GM18519 (cell line): ENCODE measurements around the gene CSRP3.

Source experiments
- ATAC-seq: cut with Tn5 transposase; IDR thresholded peaks from one replicate; pipeline ENCODE4 v1.9.1; 2021; ENCODE audit warnings: mild to moderate bottlenecking, moderate library complexity; ENCODE audit not compliant: unreplicated experiment, low FRiP score

Gene CSRP3

GRCh38 chr11:19226378-19227195, 24.8 kb upstream of the CSRP3 start:
- ATAC-seq = no peak

GRCh38 chr11:19225581-19225980, 23.8 kb upstream of the CSRP3 start:
- no peak for ATAC-seq

DNA sequence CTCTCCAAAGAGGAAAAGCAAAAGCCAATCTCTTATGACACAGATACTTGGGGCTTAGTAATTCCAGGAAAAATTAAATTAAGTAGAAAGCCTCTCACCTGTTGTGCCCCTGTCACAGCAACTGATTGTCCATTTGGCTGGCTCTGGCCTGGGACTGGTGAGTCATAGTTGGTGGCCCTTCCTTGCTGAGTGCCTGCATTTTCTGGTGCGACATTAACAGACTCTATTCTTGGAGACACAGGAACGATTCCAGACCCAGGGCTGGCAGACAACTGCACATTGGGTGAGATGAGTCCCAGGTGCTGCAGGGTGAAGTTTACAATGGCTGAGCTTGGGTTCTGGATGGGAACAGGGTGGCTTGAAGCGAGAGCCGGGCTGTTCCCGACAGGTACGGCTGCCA, 23.3 kb upstream of the CSRP3 start:
- no peak for ATAC-seq

- no peak for ATAC-seq
These were observed 19.3 kb upstream of the CSRP3 start for GRCh38 chr11:19220903-19221724.

DNA sequence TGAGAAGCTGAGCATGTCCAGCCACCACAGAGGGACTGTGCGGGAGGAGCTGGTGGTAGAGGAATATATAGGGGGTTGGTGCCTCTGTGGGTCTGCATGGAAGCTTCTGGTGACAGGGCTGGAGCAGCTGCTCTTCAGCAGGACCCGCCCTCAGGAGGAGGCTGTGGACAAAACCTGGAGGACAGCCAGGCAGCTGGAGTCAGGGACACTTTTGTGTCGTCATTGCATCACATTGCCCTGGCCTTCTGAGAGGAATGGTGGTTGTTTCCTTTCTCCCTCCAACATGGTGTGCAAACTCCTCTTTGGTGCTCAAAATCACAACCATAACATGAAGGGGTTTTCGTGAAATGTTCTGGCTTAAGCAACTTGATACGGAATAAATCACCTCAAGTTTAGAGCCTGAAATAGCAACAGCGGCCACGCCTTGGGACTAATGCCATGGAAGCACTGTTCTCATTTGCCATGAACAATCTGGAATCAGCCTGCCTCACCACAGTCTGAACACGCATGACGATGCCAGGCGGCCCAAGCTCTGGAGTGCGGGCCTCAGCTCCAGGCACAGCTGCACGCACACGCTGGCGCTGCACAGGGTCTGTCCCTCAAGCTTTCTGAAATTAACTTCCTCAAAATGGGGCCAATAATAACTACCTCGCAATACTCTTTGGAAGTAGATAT, 17.1 kb upstream of the CSRP3 start:
- no peak for ATAC-seq

GRCh38 chr11:19218216-19218615, 16.4 kb upstream of the CSRP3 start:
- ATAC-seq = no peak

GRCh38 chr11:19216709-19217374, 15.1 kb upstream of the CSRP3 start:
- ATAC-seq = no peak

DNA sequence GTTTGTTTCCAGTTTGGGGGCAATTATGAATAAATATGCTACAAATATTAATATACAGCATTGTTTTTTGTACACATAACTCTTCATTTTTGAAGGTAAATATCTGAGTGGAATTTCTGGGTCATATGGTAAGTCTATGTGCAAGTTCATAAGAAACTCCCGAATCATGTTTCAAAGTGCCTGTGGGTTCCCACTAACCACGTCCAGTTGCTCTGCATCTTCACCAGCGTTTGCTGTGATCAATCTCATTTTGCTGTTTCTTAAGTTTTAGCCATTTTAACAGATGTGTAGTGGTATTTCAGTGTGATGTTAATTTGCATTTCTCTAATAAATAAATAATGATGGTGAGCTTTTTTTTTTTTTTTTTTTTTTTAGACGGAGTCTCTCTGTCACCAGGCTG, 14.2 kb upstream of the CSRP3 start:
- no peak for ATAC-seq

DNA sequence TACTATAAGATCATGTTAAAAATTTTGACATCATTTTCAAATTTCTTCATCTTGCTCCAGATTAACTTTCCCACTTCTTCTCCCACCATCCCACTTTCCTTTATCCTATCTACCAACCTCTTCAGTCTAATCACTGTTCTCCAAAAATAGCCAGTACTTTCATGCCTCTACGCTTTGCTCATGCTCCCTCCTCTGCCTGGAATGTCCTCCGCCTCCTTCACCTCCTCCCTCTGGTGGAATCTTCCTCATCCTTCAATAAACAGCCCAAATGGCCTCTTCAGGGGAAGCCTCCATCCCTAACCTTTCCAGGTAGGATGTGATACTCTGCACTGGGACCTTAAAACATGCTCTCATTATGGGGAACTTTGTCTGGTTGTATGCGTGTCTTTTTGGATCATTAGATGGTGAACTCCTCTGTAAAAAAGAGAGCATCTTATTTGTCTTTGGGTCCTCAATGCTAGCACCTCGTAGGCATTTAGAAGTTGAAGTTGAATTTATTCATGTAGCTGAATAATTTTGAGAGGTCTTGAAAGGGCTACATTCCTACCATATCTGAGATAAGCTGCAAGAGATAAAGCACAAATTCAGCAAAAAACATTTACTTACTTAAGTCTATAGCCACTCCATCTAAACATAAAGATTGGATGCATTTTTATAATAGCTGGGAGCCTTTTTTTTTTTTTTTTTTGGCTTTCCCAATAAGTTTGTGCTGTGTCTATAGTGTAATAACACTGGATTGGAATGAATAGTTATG, 8.0 kb upstream of the CSRP3 start:
- no peak for ATAC-seq

GRCh38 chr11:19208959-19209546, 7.3 kb upstream of the CSRP3 start:
- no peak for ATAC-seq

- ATAC-seq = no peak
These were observed 6.4 kb upstream of the CSRP3 start for GRCh38 chr11:19208181-19208580.

- ATAC-seq = no peak
These were observed 3.1 kb upstream of the CSRP3 start for GRCh38 chr11:19204836-19205235.

- no peak for ATAC-seq
These were observed 1.2 kb downstream of the CSRP3 start for GRCh38 chr11:19200410-19201201.

DNA sequence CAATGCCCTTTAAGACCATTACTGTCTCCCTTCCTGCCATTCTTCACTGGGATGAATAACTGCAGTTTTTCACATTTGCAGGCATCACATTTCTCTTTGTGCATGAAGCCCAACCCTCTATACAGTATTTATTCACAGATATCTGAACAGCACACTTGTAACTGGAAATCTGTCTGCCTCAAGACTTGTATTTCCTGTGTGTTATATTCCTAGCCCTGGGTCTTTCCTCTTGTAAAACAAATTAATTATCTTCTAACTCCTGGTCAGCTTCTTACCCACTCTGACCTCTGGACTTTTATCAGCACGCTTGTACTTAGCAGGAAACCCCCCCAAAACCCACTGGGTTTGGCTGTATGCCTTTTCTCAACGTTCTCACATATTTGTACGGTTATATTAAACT, 2.0 kb downstream of the CSRP3 start:
- no peak for ATAC-seq

DNA sequence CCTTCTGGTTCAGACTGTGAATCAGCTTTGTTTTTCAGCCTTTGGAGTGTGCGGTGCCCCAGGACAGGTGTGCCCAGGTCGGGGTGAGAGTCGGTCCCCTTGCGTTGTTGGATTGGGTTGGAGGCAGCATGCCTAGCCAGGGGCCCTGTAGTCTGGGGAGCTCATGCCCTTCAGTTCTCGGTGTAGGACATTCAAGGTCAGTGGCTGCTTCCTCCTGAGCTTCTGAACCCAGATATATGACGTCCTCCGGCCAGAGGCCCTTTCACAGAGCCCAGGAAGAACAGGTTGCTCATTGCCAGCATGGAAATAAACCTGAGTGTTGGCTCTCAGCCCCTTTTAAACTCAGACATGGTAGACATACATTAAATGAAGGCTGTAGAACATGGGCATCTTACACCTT, 2.7 kb downstream of the CSRP3 start:
- no peak for ATAC-seq

DNA sequence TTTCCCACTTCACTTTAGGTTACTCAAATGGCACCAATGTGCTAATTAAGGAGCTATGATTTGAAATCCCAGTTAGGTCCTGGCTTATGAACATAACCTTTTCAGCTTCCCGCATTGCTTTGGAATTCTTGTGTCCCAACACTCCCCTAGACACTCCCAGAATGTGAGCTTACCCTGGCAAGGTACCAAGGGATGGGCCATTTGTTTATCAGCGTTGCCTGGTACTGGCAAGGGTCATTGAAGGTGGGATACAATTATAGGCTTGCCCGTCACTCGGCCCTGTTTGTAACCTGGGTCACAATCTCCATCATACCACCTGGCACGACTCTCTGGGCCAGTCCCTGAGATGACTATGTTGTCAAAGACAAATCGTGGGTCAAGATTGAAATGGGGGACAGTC, 5.4 kb downstream of the CSRP3 start:
- no peak for ATAC-seq

GRCh38 chr11:19194620-19195308, 7.0 kb downstream of the CSRP3 start:
- ATAC-seq = no peak

DNA sequence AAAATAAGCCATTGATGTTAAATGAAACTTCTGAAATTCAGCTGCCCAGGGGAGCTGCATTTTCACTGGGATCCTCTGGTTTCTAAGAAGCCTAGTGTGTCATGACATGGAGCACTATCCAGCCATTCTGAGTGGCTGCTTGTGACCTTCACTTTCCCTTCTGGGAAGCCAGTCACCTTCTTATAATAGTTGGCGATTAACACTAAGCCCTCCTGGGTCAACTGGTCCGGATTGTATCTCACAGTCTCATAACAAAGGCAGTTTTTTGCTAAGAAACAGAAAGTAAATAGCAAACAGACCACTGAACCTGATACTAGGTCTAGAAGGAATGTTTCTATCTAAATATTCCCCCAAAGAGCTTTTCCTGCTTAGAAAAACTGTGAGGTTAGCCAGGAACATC, 7.9 kb downstream of the CSRP3 start:
- no peak for ATAC-seq
